NCI-H774 (cell line): ENCODE results near the gene EDC3.
A peak's percentile ranks its signal among the peaks of the same experiment; 100 is the strongest.
"Not testable (repeated sequence)": the region's sequence is repeated elsewhere in the genome, so short reads cannot be mapped to it uniquely, and the experiment has no call there.

ENCODE experiments used
- DNase-seq: peaks from one replicate; lab custom pipeline; 2025; lab: John Stamatoyannopoulos, UW

EDC3 gene

DNA sequence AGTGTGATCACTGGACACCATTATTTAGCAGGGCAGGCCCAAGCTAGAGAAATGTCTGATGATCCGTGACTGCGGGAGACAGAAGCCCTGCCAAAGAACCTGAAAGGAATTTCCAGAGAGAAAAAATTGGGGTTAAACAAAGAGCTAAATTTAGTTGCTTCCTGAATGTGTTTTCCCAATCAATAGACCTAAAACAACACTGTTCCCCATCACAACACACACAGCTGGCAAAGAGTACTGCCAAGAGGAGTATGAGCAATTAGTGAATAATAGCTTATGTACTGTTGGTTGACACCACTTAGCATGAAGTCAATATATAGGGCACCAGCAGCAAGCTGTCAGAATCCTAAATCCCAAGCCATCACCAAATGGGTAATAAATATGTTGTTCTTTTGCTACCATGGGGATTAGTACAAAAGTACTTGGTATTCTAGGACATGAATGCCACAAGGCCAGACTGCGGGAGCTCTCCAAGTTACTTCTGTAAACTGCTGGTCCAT, 44.5 kb downstream of the EDC3 start:
- peak; percentile 87 for DNase-seq

DNA sequence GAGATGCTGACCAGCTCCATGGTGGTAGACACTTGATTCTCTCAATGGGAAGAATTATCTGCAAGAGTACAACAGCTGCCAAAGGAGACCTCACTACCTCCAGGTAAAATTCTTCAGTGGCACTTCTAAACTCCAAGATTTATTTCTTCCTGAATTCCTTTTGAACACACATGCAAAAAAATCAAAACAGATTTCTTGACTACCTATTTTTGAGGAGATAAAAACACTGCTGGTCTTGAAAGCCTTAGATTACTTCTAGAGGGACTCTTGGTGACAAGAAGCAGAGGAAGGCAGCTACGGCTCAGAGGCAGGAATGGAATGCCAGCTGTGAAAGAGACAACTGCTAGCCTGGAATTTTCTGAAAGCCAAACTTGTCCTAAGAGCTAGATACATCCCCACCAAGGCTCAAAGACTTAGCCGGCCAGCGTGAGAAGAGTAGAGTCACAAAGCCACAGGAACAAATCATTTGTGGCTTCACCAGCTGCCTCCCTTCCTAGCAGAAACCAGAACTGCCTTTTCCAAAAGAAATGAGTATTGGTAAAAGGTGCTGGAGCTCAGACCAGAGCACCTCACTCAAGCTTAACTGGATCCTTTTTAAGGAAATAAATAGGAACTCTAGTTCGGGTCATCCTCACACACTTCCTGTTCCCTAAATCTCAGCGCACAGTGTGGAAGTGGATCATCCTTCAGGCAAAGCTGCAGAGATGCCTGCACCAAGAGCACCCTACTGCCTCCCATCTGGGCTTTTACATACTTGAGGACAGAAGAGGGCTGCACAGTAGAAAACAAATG, 47.6 kb downstream of the EDC3 start:
- DNase-seq = no peak

DNA sequence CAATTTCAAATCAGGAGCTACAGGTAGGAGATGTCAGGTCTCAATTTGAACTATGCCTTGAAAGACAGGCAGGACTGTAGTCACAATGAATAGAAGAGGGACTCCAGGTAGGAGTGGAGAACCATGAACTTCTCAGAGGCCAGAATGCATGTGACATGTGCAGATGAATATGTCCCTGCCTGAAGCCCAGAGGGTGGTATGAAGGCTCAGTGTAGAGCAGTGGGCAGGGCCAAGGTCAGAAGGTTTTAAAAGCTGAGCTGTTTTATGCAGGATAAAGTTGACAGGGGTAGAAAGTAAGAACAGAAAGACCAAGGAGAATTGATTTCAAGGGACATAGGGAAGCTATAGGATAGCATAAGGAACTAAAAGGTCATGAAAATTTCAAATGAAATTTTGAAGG, 49.3 kb downstream of the EDC3 start:
- no peak for DNase-seq

GRCh38 chr15:74643665-74644204, 52.1 kb downstream of the EDC3 start:
- DNase-seq = no peak

- DNase-seq = no peak
Observed at GRCh38 chr15:74642734-74643664, 52.8 kb downstream of the EDC3 start.

DNA sequence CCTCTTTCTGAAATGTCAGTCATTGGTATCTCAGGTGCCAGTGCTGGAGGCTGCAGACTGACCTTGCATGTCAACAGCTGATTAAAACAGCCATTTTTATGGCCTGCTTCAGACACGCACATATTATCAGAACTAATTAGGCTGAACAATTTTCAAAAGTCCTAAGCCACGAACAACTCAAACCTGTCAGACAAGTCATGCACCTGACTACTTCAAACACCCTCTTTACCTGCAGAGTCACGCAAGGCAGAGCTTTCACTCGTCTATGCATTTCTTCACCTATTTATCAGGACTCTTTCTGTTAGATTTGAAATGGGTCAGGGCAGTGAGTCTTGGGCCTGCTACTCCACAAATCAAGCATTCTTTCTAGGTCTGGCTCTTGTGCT, 53.5 kb downstream of the EDC3 start:
- peak; percentile 79 for DNase-seq

DNA sequence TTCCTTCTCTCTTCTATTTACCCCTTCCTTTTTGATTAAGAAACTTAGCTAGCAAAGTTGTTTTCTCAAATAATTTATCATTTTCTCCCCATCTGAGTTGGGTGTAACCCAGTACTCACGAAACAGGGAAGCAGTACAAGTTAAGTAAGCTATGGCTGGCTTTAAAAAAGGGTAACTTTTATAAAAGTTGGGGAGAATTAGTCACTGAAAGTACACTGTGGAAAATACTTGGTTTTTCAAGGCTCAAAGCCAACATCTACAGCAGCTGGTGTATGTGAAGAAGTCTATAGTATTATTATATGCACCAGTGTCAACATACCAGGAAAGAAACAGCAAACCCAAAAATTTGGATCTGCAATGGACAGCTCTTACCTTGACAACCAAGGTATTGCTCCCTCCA, 54.7 kb downstream of the EDC3 start:
- no peak for DNase-seq

GRCh38 chr15:74636984-74637383, 58.8 kb downstream of the EDC3 start:
- DNase-seq = no peak

DNA sequence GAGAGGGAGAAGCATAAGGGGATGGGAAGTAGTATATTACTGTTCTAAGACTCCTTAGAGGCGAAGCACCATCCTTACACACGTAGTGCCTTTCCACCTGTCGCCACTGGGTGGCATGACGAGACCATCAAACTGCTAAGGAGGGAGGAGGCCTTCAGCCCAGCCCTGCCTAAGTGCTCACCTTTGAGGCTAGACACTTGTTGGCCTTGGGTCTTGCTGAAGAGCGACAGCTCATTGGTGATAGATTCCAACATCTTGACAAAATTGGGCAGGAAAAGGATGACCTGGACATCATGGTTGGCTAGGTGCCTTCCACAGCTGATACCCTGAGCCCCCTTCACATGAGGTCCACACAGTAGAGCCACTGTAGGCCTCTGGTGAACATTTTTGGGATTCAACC, 60.6 kb downstream of the EDC3 start:
- DNase-seq = peak; percentile 31

DNA sequence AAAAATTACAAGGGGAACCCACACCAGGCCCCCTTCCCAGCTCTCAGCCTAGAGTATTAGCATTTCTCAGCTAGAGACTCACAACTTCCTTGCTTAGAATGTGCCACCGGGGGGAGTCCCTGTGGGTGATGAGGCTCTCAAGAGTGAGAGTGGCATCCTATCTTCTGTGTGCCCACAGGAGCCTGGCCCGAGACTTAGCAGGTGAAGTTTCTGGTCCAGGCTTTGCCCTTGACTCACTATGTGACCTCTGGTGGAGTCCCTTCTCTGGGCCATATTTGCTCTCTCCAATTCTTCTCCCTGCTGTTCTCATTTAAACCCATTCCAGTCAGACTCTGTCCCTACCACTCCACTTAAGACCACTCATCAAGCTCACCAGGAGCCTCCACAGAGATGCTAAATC, 62.0 kb downstream of the EDC3 start:
- DNase-seq = no peak

DNA sequence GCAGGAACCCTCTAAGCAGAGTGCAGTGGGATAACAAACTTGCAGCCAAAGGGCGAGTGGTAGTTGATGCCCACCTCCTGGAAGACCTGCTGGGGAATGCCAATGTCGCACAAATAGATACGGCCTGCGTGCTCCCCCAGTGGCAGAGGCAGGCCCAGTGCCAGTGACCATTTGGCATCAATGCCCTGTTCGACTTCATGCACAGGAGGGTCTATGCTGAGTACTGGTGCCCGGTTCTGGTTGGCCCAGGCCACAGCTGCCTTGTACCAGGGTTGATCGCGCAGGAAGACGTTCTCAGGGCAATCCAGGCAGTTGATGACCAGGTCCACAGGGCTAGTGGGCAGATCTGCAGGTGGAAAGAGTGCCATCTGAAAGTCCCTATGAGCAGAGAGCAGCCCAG, 63.2 kb downstream of the EDC3 start:
- no peak for DNase-seq

DNA sequence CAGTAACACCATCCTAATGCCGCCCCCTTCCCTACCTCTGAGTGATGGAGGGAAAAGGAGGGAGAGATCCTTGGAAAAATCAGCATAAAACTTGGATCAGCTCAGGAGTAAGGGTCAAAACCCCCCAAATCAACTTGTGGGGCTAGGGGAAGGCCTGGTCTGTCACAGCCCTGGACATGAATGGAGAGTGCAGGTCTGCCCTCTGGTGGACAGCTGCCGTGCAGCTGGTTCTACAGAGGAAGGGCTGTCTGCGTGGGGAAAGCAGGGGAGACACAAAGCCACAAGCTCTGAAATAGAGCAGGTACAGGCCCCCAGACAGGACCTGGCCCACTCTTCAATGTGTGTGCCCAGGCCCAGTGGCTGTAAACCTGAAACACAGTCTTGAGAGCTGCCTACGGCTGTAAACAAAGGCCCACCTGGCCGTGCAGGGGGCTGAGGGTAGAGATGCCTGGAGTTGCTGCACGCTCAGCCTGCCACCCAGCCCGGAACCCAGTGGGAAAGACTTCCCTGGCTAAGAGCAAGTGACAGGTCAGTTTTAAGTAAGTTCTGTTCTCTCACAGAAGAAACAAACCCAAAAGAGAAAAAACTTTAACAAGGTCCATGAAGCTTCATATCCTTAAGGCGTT, 63.8 kb downstream of the EDC3 start:
- peak; percentile 4 for DNase-seq

DNA sequence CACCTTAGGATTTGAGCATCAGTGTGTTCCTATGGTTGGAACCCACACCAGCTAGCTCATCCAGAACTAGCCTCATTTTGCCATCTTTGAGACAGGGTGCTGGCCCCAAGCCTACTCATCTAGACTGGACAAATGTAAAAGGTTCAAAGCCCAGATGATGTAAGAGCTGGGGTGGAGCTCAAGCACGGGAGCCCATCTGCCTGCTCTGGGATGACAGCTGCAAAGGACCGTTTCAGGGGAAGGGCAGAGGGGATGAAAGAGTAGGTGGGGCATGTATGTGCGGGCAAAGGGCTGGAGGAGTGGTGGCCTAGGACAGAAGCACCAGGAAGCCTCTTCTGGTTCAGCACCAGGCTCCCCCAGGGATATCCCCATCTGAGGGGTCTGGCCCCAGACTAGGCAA, 64.4 kb downstream of the EDC3 start:
- no peak for DNase-seq

GRCh38 chr15:74631087-74631385, 64.8 kb downstream of the EDC3 start:
- no peak for DNase-seq

DNA sequence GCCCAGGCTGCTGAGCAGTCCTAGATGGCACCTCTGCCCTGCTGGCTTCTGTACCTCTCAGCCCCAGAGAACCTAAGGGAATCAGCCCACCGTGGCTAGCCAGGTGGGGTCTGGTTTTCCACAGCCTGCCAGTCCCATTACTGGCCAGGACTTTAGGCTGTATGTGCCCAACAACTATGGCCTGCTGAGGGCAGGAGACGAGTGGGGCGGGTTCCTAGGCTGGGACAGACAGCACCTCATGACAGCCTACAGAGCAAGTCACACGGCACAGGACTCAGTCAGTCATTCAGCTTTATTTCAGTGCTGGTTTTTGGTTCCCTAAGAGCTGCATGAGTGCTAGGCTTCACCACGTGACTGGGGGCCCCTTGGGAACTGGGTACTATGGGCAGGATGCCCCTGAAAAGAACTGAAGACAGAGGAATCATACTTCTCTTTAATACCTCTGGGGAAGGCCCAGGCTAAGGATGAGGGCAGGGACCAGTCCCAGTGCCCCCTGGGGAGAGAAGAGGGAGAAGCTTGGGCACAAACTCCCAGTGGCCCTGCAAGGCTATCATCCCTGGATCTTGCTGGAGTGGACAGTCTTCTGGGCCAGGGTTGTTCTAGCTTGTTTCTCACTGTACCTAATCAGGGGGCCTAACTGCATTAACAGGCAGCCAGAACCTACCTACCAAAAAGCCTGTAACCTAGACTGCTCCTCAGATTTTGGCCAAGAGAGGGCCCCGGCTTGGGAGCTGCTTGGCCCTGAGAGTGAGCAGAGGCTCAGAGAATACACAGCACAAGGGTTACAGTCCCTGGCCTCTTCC, 65.3 kb downstream of the EDC3 start:
- DNase-seq = no peak

DNA sequence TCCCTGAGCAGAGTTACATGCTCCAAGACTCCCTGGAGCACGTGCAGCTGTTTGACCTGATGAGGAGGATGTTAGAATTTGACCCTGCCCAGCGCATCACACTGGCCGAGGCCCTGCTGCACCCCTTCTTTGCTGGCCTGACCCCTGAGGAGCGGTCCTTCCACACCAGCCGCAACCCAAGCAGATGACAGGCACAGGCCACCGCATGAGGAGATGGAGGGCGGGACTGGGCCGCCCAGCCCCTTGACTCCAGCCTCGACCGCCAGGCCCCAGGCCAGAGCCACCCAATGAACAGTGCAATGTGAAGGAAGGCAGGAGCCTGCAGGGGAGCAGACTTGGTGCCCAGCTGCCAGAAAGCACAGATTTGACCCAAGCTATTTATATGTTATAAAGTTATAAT, 66.1 kb downstream of the EDC3 start:
- DNase-seq = not testable (repeated sequence)

- no peak for DNase-seq
Observed at GRCh38 chr15:74628949-74629348, 66.9 kb downstream of the EDC3 start.

DNA sequence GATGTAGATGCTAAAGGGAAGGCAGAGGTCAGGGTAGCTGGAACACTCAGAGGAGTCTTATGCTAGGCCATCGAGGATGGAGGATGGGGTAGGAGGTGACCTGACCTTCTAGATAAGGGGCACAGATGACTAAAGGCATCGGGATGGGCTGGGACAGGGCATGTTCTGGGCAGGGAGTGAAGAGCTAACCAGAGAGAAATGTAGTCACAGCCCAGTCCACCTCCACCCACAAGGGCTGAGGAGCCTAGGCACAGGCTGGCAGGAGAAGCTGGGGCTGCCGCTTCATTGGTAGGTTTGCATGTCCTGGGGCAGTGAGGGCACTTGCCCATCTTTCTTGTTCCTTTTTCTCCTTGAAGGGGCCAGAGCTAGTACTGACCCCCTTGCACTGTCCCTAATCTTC, 67.6 kb downstream of the EDC3 start:
- DNase-seq = no peak

DNA sequence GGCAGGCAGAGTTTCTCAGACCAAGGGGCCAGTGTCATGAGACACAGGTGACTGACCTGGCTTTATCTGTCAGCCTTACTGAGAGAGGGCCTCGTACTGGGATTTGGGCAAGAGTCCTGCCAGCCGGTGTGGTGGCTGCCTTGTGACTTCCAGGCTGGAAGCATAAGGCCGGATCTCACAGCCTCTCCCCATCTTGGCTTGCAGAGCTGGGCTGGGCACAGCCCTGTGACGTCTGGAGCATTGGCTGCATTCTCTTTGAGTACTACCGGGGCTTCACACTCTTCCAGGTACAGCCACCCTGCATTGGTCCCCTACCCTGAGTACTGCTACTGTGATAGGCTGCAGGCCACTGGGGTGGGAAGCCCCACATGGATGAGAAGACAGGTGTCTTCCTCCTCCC, 68.1 kb downstream of the EDC3 start:
- DNase-seq = no peak

DNA sequence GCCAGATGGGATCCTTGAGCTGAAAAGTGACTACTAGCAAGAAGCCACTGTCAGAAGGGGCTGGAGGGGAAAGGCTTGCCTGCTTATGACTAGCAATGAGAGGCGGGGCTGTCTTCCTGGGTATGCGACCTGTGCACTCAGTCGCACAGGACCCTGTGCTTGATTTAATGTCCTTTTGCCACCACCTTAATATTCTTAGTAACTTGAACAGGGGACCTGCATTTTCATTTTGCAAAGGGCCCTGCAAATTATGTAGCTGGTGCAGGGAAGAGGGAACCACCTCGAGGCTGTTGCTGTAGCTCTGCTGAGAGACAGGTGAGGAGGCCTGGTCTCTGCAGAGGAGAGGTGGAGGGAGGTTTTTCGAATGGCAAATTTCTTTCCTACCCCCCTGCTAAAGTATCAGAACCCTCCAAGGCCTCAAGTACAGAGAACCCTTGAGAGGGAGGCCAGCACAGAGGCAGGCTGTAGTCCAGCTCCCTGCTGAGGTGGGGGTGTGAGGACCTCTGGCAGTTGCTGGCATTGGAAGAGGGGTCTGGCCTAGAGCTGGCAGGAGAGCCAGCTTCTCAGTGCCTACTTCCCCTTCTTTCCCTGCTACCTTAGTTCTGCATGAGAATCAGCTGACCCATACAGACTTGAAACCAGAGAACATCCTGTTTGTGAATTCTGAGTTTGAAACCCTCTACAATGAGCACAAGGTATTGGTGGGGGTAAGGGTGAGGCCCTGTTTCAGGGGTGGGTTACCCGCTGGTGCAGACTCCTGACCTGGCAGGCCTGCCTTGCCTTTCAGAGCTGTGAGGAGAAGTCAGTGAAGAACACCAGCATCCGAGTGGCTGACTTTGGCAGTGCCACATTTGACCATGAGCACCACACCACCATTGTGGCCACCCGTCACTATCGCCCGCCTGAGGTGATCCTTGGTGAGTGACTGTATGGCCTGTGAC, 68.8 kb downstream of the EDC3 start:
- no peak for DNase-seq

DNA sequence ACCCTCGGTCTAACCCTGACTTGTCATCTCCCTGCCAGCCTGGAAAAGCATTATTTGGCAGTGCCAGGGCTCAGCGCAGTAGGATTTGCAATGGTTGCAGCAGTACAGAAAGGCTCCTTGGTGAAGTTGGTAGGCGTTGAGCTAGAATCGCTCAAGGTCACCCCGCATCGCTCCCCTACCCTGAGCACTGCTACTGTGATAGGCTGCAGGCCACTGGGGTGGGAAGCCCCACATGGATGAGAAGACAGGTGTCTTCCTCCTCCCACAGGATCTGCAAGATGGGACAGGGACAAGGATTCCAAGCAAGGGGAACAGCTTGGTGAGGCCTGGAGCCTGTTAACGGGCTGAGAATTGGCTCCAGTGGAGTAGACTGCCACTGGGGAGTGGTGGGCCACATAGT, 69.5 kb downstream of the EDC3 start:
- no peak for DNase-seq
